Heart right ventricle (tissue), 16 donors: ENCODE measurements around the gene MTFP1. TPM values are rescaled to one million over a fixed set of nuclear protein-coding genes. Genes with fewer than 3 reads are reported as not detected.

Source experiments
- ATAC-seq, 8 donors: fragments of 200-7000 bp; cut with Tn5 transposase; one replicate each; pipeline ENCODE4 v1.9.1; 2020; ENCODE audit warnings: mild to moderate bottlenecking in 8 of 8, moderate library complexity in 8 of 8, moderate number of reproducible peaks in 1 of 8
- DNase-seq, 2 donors: peaks; one replicate each; pipeline ENCODE4 v3.0.0-alpha.2; 2020
- H3K27ac ChIP-seq, 10 donors: fragments of 200-600 bp; sonication (generic) in 2 of 10; one replicate each; pipeline versions ENCODE4 v1.5.0 to v1.8.0; 2020 to 2022; ENCODE audit warnings: mild to moderate bottlenecking in 3 of 10
- H3K27me3 ChIP-seq, 7 donors: fragments of 200-600 bp; one replicate each; pipeline ENCODE4 v1.8.0; 2021 to 2022; ENCODE audit warnings: mild to moderate bottlenecking in 2 of 7
- H3K36me3 ChIP-seq, 9 donors: fragments of 200-600 bp; sonication (generic) in 1 of 9; one replicate each; pipeline versions ENCODE4 v1.5.0 to v1.8.0; 2020 to 2022; ENCODE audit warnings: mild to moderate bottlenecking in 2 of 9
- H3K4me1 ChIP-seq, 9 donors: fragments of 200-600 bp; sonication (generic) in 1 of 9; one replicate each; pipeline versions ENCODE4 v1.5.0 to v1.8.0; 2020 to 2022; ENCODE audit warnings: mild to moderate bottlenecking in 4 of 9
- H3K4me3 ChIP-seq, 10 donors: fragments of 200-600 bp; sonication (generic) in 2 of 10; one replicate each; pipeline versions ENCODE4 v1.5.0 to v1.8.0; 2020 to 2022; ENCODE audit warnings: mild to moderate bottlenecking in 7 of 10, moderate library complexity in 2 of 10
- H3K9me3 ChIP-seq, 11 donors: fragments of 200-600 bp in 10 of 11; sonication (generic) in 2 of 11; one replicate each; pipeline versions ENCODE4 v1.5.0 to v1.8.0; 2013 to 2022; ENCODE audit warnings: mild to moderate bottlenecking in 2 of 11, control low read depth in 1 of 11, moderate library complexity in 1 of 11
- CTCF ChIP-seq, 9 donors: fragments of 200-600 bp; sonication (generic) in 2 of 9; IDR thresholded peaks; one replicate each; pipeline versions ENCODE4 v1.5.0 to v1.8.0; 2021 to 2022; ENCODE audit warnings: antibody characterized with exemption in 9 of 9, mild to moderate bottlenecking in 5 of 9, moderate library complexity in 1 of 9
- WGBS, 2 donors: extraction: QIAGEN DNeasy Blood & Tissue Kit; methylation state at CpG; one replicate each; pipeline ENCODE4 v1.1.7; 2013; ENCODE audit warnings: inconsistent platforms in 1 of 2; 5-methylcytosine and 5-hydroxymethylcytosine counted together
- intact Hi-C, 10 donors: fragments of 100-400 bp; cut with DNase I; formaldehyde crosslinking; loops; one replicate each; pipeline versions ENCODE4 v1.11.1 to v1.14.2; 2022
- polyA plus RNA-seq, 2 donors: library from polyadenylated mRNA; stranded (reverse); fragments of 200-250 nt; gene quantifications; one replicate each; pipeline ENCODE4 v1.2.3, GENCODE V29; 2013
- total RNA-seq, 10 donors: library from RNA; stranded (reverse); fragmentation: NEBNext Ultra II Directional in 3 of 10; extraction: Animal tissue kit (Norgen Biotek cat#: 25700) in 3 of 10; gene quantifications; one replicate each; pipeline versions ENCODE4 v1.2.1 to v1.2.4, GENCODE V29; 2021 to 2023
- donor health status: Arrhythmogenic right ventricular cardiomyopathy.
- donor health status: ischemic (EF 13 %, LVEDD 7.1; RV severe dilation, severe dysfunction).
- donor health status: healthy with polysubstance abuse.
- donor health status: DM: no; HTN: yes; CAD: no.
- donor health status: DM: no; HTN: no; CAD: no.
- donor health status: ischemic (EF 25% LVEDD 6.9; RV normal size, moderate dysfunction).
- donor health status: ischemic (EF 25% LVEDD 5.7; RV mildly dilated, moderate dysfunction).
- donor health status: healthy.
- donor health status: DM: yes; HTN: yes; CAD: no.
- donor health status: Ischemic cardiomyopathy.
- donor health status: ischemic (EF 35%, LVEDD 5.7; RV mildly dilated, moderate dysfunction).
- donor health status: nonischemic (EF 11% LVEDD 7.7; RV severe dilation, severe dysfunction).
- donor health status: DM: yes; HTN: yes; CAD: no.
- donor health status: PGD.
- donor health status: ischemic (EF 29% LVEDD 5.4; RV normal size, mild dysfunction).
- donor health status: nonischemic (EF 23%, LVEDD 6.1; RV moderate dilation, normal function).

The MTFP1 gene
- total and polyA plus RNA-seq, 12 donors = 5.9 to 132 (median 17.9) TPM

- DNase-seq (peak; percentile 75 to 76), ATAC-seq (peak in 4 of 8 donors; percentile 10 to 31 (median 12))
- peak overlapping the region in 9 of 10 donors; percentile 53 to 88 (median 74) for H3K4me3 ChIP-seq
- peak overlapping the region in 9 of 10 donors; percentile 73 to 97 (median 81) for H3K27ac ChIP-seq
- H3K27me3 ChIP-seq = no peaks in the 10 kb centered on the region
- peak; percentile 31 to 65 (median 62) for TF ChIP-seq CTCF (IDR thresholded peaks at IDR 0.05)
- peaks cover 0 to 4% (median 0%) of the 10 kb centered on the region in 11 donors for H3K9me3 ChIP-seq
- H3K4me1 ChIP-seq = peaks cover 7 to 48% (median 39%) of the 10 kb centered on the region in 9 donors
- 56 to 57% methylated on average over 29 of the region's 29 CpGs for WGBS, 2 donors
- intact Hi-C loops = no loop called here
- peaks cover 0 to 20% (median 0%) of the 10 kb centered on the region in 9 donors for H3K36me3 ChIP-seq
Measured at GRCh38 chr22:30426388-30427353, 1.1 kb downstream of the MTFP1 start.

GRCh38 chr22:30427871-30428270 lies 2.3 kb downstream of the MTFP1 start:
- H3K4me3 ChIP-seq = no peak overlapping the region
- DNase-seq (no peak), ATAC-seq (no peak)
- H3K4me1 ChIP-seq = peaks cover 0 to 36% (median 29%) of the 10 kb centered on the region in 9 donors
- no peak overlapping the region for H3K27ac ChIP-seq
- peaks cover 0 to 4% (median 0%) of the 10 kb centered on the region in 11 donors for H3K9me3 ChIP-seq
- H3K27me3 ChIP-seq = no peaks in the 10 kb centered on the region
- WGBS, 2 donors = 75 to 84% methylated on average over 1 of the region's 1 CpG
- no peak for TF ChIP-seq CTCF (IDR thresholded peaks at IDR 0.05)
- intact Hi-C loops = no loop called here
- peaks cover 0 to 20% (median 0%) of the 10 kb centered on the region in 9 donors for H3K36me3 ChIP-seq

GRCh38 chr22:30429887-30430286 lies 4.3 kb downstream of the MTFP1 start:
- intact Hi-C loops = no loop called here
- Histone ChIP-seq H3K36me3 (peaks cover 0 to 20% (median 0%) of the 10 kb centered on the region in 9 donors), H3K27me3 (no peaks in the 10 kb centered on the region), H3K4me3 (no peak overlapping the region), H3K4me1 (peaks cover 0 to 22% (median 15%) of the 10 kb centered on the region in 9 donors), H3K27ac (no peak overlapping the region), H3K9me3 (peaks cover 0 to 4% (median 0%) of the 10 kb centered on the region in 11 donors)
- DNase-seq (no peak), ATAC-seq (no peak)
- 49 to 56% methylated on average over 4 of the region's 4 CpGs for WGBS, 2 donors
- TF ChIP-seq CTCF (IDR thresholded peaks at IDR 0.05) = no peak

- intact Hi-C loops = no loop called here
- H3K4me1 ChIP-seq = peaks cover 0 to 17% (median 6%) of the 10 kb centered on the region in 9 donors
- peaks cover 0 to 20% (median 0%) of the 10 kb centered on the region in 9 donors for H3K36me3 ChIP-seq
- ATAC-seq = no peak
- no peak for TF ChIP-seq CTCF (IDR thresholded peaks at IDR 0.05)
- no peak overlapping the region for H3K4me3 ChIP-seq
- H3K27ac ChIP-seq = no peak overlapping the region
- DNase-seq = no peak
- 76 to 78% methylated on average over 4 of the region's 4 CpGs for WGBS, 2 donors
- no peaks in the 10 kb centered on the region for H3K27me3 ChIP-seq
- H3K9me3 ChIP-seq = peaks cover 0 to 13% (median 0%) of the 10 kb centered on the region in 11 donors
Measured at GRCh38 chr22:30430933-30431332, 5.4 kb downstream of the MTFP1 start.
